MM.1S (cell line): Measurements from ENCODE around the gene STARD3.

ENCODE experiments used
- DNase-seq: peaks from one replicate; pipeline ENCODE4 v3.0.0-alpha.2; 2015
- H2AFZ ChIP-seq: fragments of 300-600 bp; sonication (generic); 2 replicates; pipeline ENCODE4 v1.6.0; 2016; ENCODE audit warnings: antibody characterized with exemption, low read length
- H3F3A ChIP-seq: fragments of 300-600 bp; sonication (generic); 2 replicates; pipeline ENCODE4 v1.6.1; 2016; ENCODE audit warnings: mild to moderate bottlenecking, antibody characterized with exemption, low read length, moderate library complexity, mixed read lengths; ENCODE audit not compliant: insufficient read depth
- H3K27ac ChIP-seq: fragments of 300-600 bp; sonication (generic); 2 replicates; pipeline ENCODE4 v1.5.1; 2016; ENCODE audit warnings: mild to moderate bottlenecking, low read length
- H3K27me3 ChIP-seq: fragments of 300-600 bp; sonication (generic); replicated peaks from 2 replicates; pipeline ENCODE4 v1.6.0; 2016; ENCODE audit warnings: low read length; ENCODE audit not compliant: insufficient read depth
- H3K36me3 ChIP-seq: fragments of 300-600 bp; sonication (generic); replicated peaks from 2 replicates; pipeline ENCODE4 v1.6.1; 2016; ENCODE audit warnings: mild to moderate bottlenecking, low read length, mixed read lengths; ENCODE audit not compliant: insufficient read depth
- H3K4me1 ChIP-seq: fragments of 300-600 bp; sonication (generic); 2 replicates; pipeline ENCODE4 v1.6.1; 2016; ENCODE audit warnings: low read length, mixed read lengths
- H3K4me2 ChIP-seq: fragments of 300-600 bp; sonication (generic); 2 replicates; pipeline ENCODE4 v1.6.0; 2016; ENCODE audit warnings: low read depth, low read length
- H3K4me3 ChIP-seq: fragments of 300-600 bp; sonication (generic); 2 replicates; pipeline ENCODE4 v1.5.1; 2016; ENCODE audit warnings: low read length, mixed read lengths
- H3K79me2 ChIP-seq: fragments of 300-600 bp; sonication (generic); 2 replicates; pipeline ENCODE4 v1.6.1; 2016; ENCODE audit warnings: mixed run types, low read length, mixed read lengths
- H3K9ac ChIP-seq: fragments of 300-600 bp; sonication (generic); 2 replicates; pipeline ENCODE4 v1.6.1; 2016; ENCODE audit warnings: low read length, mixed read lengths
- H3K9me2 ChIP-seq: fragments of 300-600 bp; sonication (generic); replicated peaks from 2 replicates; pipeline ENCODE4 v1.6.1; 2016; ENCODE audit warnings: mild to moderate bottlenecking, low read length, mixed read lengths; ENCODE audit not compliant: insufficient read depth
- H3K9me3 ChIP-seq: fragments of 300-600 bp; sonication (generic); replicated peaks from 2 replicates; pipeline ENCODE4 v1.6.1; 2016; ENCODE audit warnings: mild to moderate bottlenecking, low read length, mixed read lengths; ENCODE audit not compliant: insufficient read depth
- H4K20me1 ChIP-seq: fragments of 300-600 bp; sonication (generic); 2 replicates; pipeline ENCODE4 v1.6.1; 2016; ENCODE audit warnings: mild to moderate bottlenecking, low read length, moderate library complexity, mixed read lengths; ENCODE audit not compliant: insufficient read depth
- EZH2 ChIP-seq: fragments of 300-600 bp; sonication (generic); optimal IDR thresholded peaks from 2 replicates; pipeline ENCODE3; 2017; ENCODE audit warnings: low read depth, mild to moderate bottlenecking, antibody characterized with exemption, low read length, mixed read lengths
- EZH2phosphoT487 ChIP-seq: fragments of 300-600 bp; sonication (generic); IDR thresholded peaks from 2 replicates; pipeline ENCODE4 v1.6.1; 2018; ENCODE audit warnings: antibody characterized with exemption, low read length
- TF ChIP-seq, protein P1 (sequence below): fragments of 300-600 bp; sonication (generic); IDR thresholded peaks from 2 replicates; pipeline ENCODE4 v1.5.1; 2016; ENCODE audit warnings: antibody characterized with exemption, low read length, mixed read lengths

STARD3 gene

DNA sequence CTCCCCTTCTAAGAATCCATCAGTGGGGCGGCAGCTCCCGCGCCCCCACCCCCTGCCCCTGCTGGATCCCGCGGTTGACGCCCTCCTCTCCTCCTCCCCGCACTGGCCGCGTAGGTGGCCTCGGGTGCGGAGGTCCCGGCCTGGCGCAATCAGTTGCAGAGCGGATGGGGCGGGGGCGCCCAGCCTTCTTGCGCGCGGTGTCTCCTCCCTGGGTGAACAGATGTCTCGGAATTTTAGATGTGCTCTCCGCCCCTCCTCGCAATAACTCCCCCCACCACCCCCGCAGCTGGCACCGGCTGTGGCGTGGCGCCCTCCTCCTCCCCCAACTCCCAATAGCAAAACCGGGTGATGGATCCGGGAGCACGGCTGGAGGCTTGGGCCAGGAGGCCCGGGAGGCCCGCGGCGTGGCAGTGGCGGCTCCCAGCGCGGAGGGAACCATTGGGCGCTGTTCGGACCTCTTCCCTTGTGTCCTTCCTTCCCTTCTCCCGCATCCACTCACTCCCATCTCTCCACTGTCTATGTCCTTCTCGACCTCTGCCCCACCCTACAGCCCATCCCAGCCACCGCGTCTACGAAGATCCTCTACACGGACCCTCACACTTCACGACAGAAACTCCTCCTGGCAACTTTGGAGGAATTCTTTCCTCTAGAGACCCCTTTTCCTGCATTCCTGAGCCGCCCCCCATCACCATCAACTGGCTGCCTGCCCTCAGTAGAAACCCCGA is 40.2 kb upstream of the STARD3 start:
- Histone ChIP-seq H3K9ac (no peak overlapping the region), H4K20me1 (no peaks in the 10 kb centered on the region), H3K4me3 (no peak overlapping the region), H3K79me2 (no peaks in the 10 kb centered on the region), H3K27ac (no peak overlapping the region), H2AFZ (no peak overlapping the region), H3K36me3 (no peaks in the 10 kb centered on the region), H3K9me3 (no peaks in the 10 kb centered on the region), H3F3A (no peaks in the 10 kb centered on the region), H3K9me2 (no peaks in the 10 kb centered on the region), H3K4me2 (no peak overlapping the region), H3K4me1 (no peaks in the 10 kb centered on the region), H3K27me3 (peaks cover 70% of the 10 kb centered on the region)
- DNase-seq = no peak
- TF ChIP-seq, protein P1, sequence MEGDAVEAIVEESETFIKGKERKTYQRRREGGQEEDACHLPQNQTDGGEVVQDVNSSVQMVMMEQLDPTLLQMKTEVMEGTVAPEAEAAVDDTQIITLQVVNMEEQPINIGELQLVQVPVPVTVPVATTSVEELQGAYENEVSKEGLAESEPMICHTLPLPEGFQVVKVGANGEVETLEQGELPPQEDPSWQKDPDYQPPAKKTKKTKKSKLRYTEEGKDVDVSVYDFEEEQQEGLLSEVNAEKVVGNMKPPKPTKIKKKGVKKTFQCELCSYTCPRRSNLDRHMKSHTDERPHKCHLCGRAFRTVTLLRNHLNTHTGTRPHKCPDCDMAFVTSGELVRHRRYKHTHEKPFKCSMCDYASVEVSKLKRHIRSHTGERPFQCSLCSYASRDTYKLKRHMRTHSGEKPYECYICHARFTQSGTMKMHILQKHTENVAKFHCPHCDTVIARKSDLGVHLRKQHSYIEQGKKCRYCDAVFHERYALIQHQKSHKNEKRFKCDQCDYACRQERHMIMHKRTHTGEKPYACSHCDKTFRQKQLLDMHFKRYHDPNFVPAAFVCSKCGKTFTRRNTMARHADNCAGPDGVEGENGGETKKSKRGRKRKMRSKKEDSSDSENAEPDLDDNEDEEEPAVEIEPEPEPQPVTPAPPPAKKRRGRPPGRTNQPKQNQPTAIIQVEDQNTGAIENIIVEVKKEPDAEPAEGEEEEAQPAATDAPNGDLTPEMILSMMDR = no peak
- no peak for TF ChIP-seq EZH2phosphoT487
- no peak for TF ChIP-seq EZH2

DNA sequence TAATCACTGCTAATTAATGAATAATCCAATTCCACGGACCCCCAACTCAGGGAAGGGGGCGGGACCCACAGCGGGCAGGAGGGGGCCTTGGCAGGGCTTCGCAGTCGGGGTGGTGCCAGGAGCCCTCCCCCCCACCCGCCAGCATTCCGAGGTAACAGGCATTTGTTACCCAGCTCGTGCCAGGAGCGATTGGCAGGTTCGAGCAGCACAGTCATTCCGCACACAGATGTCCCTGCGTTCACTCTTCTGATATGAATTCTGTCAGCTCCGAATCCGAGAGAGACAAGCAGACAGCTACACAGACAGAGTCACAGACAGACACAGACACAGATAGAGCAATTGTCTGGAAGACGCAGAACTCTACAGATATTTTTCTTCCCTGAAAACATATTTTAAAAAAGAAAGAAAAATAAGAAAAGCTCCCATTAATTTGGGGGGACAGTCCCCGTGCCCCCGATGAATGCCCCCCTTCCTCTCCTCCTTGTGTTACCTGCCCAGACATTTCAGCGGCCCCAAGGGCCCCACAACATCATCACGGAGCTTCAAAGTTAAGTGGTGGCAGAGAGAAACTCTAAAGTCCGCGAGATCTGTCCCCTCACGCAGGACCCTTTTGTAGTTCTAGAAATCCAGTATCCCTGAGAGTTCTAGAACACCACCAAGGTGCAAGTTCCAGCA is 39.4 kb upstream of the STARD3 start:
- Histone ChIP-seq H3K9me2 (no peaks in the 10 kb centered on the region), H3K9ac (no peak overlapping the region), H3F3A (no peaks in the 10 kb centered on the region), H3K4me1 (no peaks in the 10 kb centered on the region), H3K27ac (no peak overlapping the region), H3K9me3 (no peaks in the 10 kb centered on the region), H3K4me2 (no peak overlapping the region), H3K36me3 (no peaks in the 10 kb centered on the region), H3K27me3 (peaks cover 78% of the 10 kb centered on the region), H3K79me2 (no peaks in the 10 kb centered on the region), H3K4me3 (no peak overlapping the region), H2AFZ (no peak overlapping the region), H4K20me1 (no peaks in the 10 kb centered on the region)
- no peak for TF ChIP-seq EZH2
- no peak for TF ChIP-seq EZH2phosphoT487
- TF ChIP-seq, protein P1 = no peak
- no peak for DNase-seq

DNA sequence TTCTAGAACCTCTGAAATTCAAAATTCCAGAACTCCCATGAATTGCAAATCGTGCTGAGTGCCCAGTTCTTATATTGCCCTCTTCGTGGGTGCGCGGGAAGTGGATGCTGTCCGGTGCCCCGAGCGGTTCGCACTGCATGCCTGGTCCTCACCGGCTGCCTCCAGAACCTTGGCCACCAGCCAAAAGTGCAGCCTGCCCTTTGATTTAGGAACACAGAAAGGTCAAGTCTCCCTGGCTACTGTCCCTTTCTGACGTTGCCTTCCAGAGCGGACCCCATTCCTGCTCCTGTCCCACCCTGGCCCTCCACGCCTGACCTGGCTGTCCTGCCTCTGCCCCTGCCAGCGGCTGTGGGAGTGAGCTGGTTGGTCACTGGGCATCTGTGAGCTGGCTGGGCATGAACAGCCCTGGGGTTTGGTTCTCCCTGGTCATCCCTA is 38.9 kb upstream of the STARD3 start:
- no peaks in the 10 kb centered on the region for H3K9me2 ChIP-seq
- H4K20me1 ChIP-seq = no peaks in the 10 kb centered on the region
- H3K27me3 ChIP-seq = peaks cover 84% of the 10 kb centered on the region
- H3K36me3 ChIP-seq = no peaks in the 10 kb centered on the region
- H3K27ac ChIP-seq = no peak overlapping the region
- no peaks in the 10 kb centered on the region for H3K9me3 ChIP-seq
- no peak overlapping the region for H3K4me3 ChIP-seq
- H3K4me1 ChIP-seq = no peaks in the 10 kb centered on the region
- no peak overlapping the region for H3K9ac ChIP-seq
- H2AFZ ChIP-seq = no peak overlapping the region
- H3K79me2 ChIP-seq = no peaks in the 10 kb centered on the region
- no peak overlapping the region for H3K4me2 ChIP-seq
- no peaks in the 10 kb centered on the region for H3F3A ChIP-seq
- TF ChIP-seq, protein P1 = no peak
- TF ChIP-seq EZH2phosphoT487 = no peak
- TF ChIP-seq EZH2 = no peak
- no peak for DNase-seq
